Right lung (tissue), 5 donors: ENCODE measurements around the gene ASTN1. TPM values are rescaled to one million over a fixed set of nuclear protein-coding genes. Genes with fewer than 3 reads are reported as not detected.

Experiments
- DNase-seq, 2 donors: peaks; one replicate each; pipeline ENCODE4 v3.0.0-alpha.2; 2013
- polyA plus RNA-seq, 5 donors: library from polyadenylated mRNA; unstranded; fragments of 120-200 nt; gene quantifications; one replicate each; pipeline versions ENCODE4 v1.2.1 to v1.2.3, GENCODE V29; 2013; ENCODE audit warnings: inconsistent platforms in 1 of 5, low replicate concordance in 1 of 5; ENCODE audit not compliant: insufficient read length in 5 of 5, insufficient read depth in 1 of 5

The ASTN1 gene
- polyA plus RNA-seq, 5 donors: 1.8 to 2.5 (median 2.5) TPM

- DNase-seq: no peak
These were observed 284.5 kb downstream of the ASTN1 start for GRCh38 chr1:176879784-176880620.

GRCh38 chr1:176878750-176879536 lies 285.6 kb downstream of the ASTN1 start:
- DNase-seq: no peak

GRCh38 chr1:176877557-176877956 lies 287.0 kb downstream of the ASTN1 start:
- DNase-seq: no peak

GRCh38 chr1:176876966-176877515 lies 287.5 kb downstream of the ASTN1 start:
- no peak for DNase-seq

GRCh38 chr1:176869577-176869976 lies 294.9 kb downstream of the ASTN1 start:
- DNase-seq: no peak

GRCh38 chr1:176866011-176866714 lies 298.3 kb downstream of the ASTN1 start:
- DNase-seq: no peak

GRCh38 chr1:176864211-176864610 lies 300.3 kb downstream of the ASTN1 start:
- DNase-seq: no peak

- DNase-seq: no peak
These were observed 300.9 kb downstream of the ASTN1 start for GRCh38 chr1:176863613-176864012.

GRCh38 chr1:176858433-176858916 lies 306.0 kb downstream of the ASTN1 start:
- no peak for DNase-seq

GRCh38 chr1:176857632-176858031 lies 306.9 kb downstream of the ASTN1 start:
- no peak for DNase-seq

GRCh38 chr1:176854758-176855745 lies 309.5 kb downstream of the ASTN1 start:
- peak; percentile 27 to 35 for DNase-seq

- no peak for DNase-seq
These were observed 310.4 kb downstream of the ASTN1 start for GRCh38 chr1:176854121-176854520.

GRCh38 chr1:176853503-176853902 lies 311.0 kb downstream of the ASTN1 start:
- DNase-seq: no peak

GRCh38 chr1:176852124-176852523 lies 312.4 kb downstream of the ASTN1 start:
- DNase-seq: no peak

- no peak for DNase-seq
These were observed 313.6 kb downstream of the ASTN1 start for GRCh38 chr1:176850871-176851270.

GRCh38 chr1:176849281-176849680 lies 315.2 kb downstream of the ASTN1 start:
- DNase-seq: no peak

- DNase-seq: no peak
These were observed 317.5 kb downstream of the ASTN1 start for GRCh38 chr1:176847052-176847451.

GRCh38 chr1:176843352-176844297 lies 320.9 kb downstream of the ASTN1 start:
- peak; percentile 38 to 43 for DNase-seq

GRCh38 chr1:176841238-176841637 lies 323.3 kb downstream of the ASTN1 start:
- no peak for DNase-seq
